Measurements from ENCODE around the gene STRBP.
"Not testable (repeated sequence)": the region's sequence is repeated elsewhere in the genome, so short reads cannot be mapped to it uniquely, and the experiment has no call there.

Gene STRBP

DNA sequence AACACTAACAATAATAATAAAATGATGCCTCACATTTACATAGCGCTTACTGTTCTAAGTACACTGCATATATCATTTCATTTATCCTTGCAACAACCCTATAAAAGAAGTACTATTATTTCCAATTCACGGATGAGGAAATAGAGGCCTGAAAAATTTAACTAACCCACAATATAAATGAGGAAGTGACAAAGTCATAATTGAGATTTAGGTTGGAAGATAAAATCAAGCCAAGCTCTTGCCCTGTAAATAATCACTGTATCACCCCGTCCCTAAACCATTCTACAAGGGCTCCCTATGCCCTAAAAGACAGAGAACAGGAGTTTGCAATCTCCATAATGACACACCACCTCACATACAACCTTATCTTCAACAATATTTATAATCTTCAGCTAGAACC lies 49.6 kb downstream of the STRBP start:
- no peak overlapping the region for H3K4me3 ChIP-seq
- no peak for DNase-seq (ENCODE audit: low spot score)
- no peak overlapping the region for H3K27ac ChIP-seq
- TF ChIP-seq, protein P1, sequence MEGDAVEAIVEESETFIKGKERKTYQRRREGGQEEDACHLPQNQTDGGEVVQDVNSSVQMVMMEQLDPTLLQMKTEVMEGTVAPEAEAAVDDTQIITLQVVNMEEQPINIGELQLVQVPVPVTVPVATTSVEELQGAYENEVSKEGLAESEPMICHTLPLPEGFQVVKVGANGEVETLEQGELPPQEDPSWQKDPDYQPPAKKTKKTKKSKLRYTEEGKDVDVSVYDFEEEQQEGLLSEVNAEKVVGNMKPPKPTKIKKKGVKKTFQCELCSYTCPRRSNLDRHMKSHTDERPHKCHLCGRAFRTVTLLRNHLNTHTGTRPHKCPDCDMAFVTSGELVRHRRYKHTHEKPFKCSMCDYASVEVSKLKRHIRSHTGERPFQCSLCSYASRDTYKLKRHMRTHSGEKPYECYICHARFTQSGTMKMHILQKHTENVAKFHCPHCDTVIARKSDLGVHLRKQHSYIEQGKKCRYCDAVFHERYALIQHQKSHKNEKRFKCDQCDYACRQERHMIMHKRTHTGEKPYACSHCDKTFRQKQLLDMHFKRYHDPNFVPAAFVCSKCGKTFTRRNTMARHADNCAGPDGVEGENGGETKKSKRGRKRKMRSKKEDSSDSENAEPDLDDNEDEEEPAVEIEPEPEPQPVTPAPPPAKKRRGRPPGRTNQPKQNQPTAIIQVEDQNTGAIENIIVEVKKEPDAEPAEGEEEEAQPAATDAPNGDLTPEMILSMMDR (IDR thresholded peaks at IDR 0.05), result no peak

DNA sequence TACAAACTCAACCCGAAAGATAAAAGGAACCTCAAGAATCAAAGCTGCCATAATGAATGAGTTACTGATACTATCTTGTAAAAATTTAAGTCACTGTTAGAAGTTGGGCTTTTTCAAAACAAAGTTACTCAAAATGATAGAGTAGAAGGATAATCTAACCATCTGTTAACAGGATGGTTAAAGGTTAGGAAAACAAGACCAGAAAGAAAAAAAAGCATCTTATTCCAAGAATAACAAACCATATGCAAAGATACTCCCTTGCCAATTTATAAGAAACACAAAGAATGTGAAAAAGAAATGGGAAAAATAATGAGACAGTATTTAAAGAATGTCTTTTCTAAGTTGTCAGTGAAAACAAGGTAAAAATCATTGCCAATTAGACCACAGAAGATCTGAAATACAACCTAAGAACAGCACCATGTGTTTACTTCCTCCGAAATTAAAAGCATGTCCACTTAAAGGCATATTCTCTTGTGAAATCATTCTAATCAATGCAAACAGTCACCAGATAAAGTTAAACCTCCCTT lies 51.2 kb downstream of the STRBP start:
- no peak for DNase-seq (ENCODE audit: low spot score)
- Histone ChIP-seq H3K4me3 (no peak overlapping the region), H3K27ac (no peak overlapping the region)
- TF ChIP-seq, protein P1 (IDR thresholded peaks at IDR 0.05), result no peak

DNA sequence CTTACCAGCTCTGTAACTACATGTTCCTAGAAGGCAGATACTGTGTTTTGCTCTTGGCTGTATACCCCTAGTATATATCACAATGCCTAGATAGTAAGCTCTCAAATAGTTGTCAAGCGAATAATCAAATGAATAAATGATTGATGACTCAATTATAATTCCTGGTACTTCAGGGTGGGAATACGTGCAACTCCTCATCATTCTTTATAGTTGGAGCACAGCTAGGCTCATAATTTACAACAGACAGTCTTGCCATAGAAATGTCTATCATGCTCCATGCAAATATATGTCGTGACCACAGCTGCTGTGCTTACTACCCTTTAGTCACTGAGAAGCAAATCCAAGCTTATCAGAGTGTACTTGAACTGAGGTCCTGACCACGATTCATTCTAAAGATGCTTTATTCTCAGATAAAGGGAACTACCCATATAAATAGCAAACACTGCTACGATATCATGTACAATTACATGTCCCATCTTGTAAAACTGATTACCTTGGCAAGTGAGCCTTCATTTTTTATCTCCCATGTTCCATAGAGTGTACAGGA lies 52.1 kb downstream of the STRBP start:
- H3K27ac ChIP-seq, result no peak overlapping the region
- TF ChIP-seq, protein P1 (IDR thresholded peaks at IDR 0.05), result no peak
- no peak overlapping the region for H3K4me3 ChIP-seq
- no peak for DNase-seq (ENCODE audit: low spot score)

DNA sequence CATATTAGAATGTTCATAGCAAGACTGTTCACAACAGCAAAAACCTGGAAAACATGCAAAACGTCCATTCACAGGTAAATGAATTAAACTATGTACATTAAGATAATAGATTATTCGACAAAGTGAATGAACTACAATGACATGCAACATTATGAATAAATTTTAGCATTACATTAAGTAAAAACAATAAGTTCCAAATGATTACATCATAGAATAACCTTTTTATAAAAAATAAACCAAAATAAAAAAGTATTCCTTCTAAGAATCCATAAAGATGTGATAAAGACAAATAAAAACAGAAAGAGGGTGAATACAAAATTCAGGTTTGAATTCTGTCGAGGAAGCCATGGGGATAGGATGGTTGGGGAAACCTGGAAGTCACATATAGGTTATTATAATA lies 57.3 kb downstream of the STRBP start:
- H3K27ac ChIP-seq, result no peak overlapping the region
- H3K4me3 ChIP-seq, result no peak overlapping the region
- TF ChIP-seq, protein P1 (IDR thresholded peaks at IDR 0.05), result no peak
- no peak for DNase-seq (ENCODE audit: low spot score)

DNA sequence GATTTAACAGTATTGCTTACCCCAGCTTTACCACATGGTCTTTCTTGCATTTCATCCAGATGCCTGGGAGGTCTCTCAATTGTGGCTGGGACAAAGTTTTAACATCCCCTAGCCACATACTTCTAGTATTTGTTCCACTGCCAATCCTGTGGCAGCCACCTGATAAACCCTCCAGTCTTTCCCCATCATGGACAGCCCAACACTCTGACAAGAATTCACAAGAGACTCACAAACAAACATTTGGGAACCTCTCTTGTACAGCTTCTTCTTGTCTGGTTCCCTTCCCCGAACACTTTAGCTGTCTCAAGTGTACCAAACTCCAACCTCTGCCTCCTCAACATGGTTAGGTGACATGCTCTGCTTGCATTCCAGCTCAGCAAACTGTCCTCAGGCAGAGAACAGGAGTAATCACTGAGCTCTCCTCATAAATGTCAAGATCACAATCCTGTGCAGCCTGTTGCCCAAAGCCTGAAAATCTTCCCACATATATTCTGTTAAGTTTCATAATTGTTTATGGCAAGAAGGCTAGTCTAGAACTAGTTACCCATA lies 59.7 kb downstream of the STRBP start:
- Histone ChIP-seq H3K27ac (no peak overlapping the region), H3K4me3 (no peak overlapping the region)
- no peak for DNase-seq (ENCODE audit: low spot score)
- TF ChIP-seq, protein P1 (IDR thresholded peaks at IDR 0.05), result no peak

DNA sequence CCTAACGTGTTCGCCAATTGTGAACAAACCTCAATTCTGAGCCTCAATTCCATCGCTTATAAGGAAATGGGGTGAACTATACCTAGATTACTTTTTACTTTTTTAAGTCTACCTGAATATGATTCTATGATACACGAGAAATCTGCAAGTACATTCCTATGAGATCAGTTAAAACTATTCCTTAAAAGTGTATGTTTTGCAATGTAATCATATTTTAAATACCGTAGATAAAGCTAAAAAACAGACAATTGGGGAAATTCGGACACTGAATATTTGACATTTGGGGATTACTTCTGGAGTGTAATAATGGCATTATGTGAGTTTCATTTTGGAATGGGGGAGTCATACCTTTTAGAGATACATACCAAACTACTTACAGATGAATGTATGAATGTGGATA lies 62.3 kb downstream of the STRBP start:
- TF ChIP-seq, protein P1 (IDR thresholded peaks at IDR 0.05), result no peak
- DNase-seq (ENCODE audit: low spot score), result no peak
- no peak overlapping the region for H3K27ac ChIP-seq
- no peak overlapping the region for H3K4me3 ChIP-seq

DNA sequence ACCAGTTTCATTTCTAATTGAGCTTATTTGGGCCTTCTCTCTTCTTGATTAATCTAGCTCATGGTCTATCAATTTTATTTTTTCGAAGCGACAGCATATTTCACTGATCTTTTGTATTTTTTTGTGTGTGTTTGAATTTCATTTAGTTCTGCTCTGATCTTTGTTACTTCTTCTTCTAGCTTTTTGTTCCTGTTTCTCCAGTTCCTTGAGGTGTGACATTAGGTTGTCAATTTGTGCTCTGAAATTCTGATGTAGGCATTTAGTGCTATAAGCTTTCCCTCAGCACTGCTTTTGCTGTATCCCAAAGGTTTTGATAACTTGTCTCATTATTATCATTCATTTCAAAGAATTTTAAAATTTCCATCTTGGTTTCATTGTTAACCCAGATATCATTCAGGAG lies 67.3 kb downstream of the STRBP start:
- H3K4me3 ChIP-seq, result no peak overlapping the region
- TF ChIP-seq, protein P1 (IDR thresholded peaks at IDR 0.05), result no peak
- no peak overlapping the region for H3K27ac ChIP-seq
- DNase-seq (ENCODE audit: low spot score), result no peak

DNA sequence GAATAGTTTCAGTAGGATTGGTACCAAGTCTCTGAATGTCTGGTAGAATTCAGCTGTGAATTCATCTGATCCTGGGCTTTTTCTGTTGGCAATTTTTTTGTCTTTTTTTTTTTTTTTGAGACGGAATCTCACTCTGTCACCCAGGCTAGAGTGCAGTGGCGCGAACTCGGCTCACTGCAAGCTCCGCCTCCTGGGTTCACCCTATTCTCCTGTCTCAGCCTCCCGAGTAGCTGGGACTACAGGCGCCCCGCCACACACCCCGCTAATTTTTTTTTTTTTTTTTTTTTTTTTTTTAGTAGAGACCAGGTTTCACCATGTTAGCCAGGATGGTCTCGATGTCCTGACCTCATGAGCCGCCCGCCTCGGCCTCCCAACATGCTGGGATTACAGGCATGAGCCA lies 67.9 kb downstream of the STRBP start:
- not testable (repeated sequence) for DNase-seq (ENCODE audit: low spot score); H3K27ac ChIP-seq

More for the DNA sequence above, 67.9 kb downstream of the STRBP start:
- not testable (repeated sequence) for H3K4me3 ChIP-seq
